Progenitor cell of endocrine pancreas (in vitro differentiated cells): Measurements from ENCODE around the gene PLEKHM1. TPM values are rescaled to one million over a fixed set of nuclear protein-coding genes. Genes with fewer than 3 reads are reported as not detected.

ENCODE experiments used
- DNase-seq: peaks from one replicate; pipeline ENCODE4 v3.0.0; 2021; ENCODE audit warnings: low spot score; ENCODE audit not compliant: unreplicated experiment
- H3K27ac Mint-ChIP-seq: 2 replicates; pipeline ENCODE4 v1.8.0; 2021; ENCODE audit warnings: mild to moderate bottlenecking, moderate library complexity, mixed read lengths
- H3K27me3 Mint-ChIP-seq: 2 replicates; pipeline ENCODE4 v1.8.0; 2021; ENCODE audit warnings: mixed read lengths
- H3K36me3 Mint-ChIP-seq: 2 replicates; pipeline ENCODE4 v1.8.0; 2022; ENCODE audit warnings: mixed read lengths; ENCODE audit not compliant: insufficient read depth
- H3K4me1 Mint-ChIP-seq: 2 replicates; pipeline ENCODE4 v1.8.0; 2021; ENCODE audit warnings: low read depth, mixed read lengths
- H3K4me3 Mint-ChIP-seq: 2 replicates; pipeline ENCODE4 v1.8.0; 2021; ENCODE audit warnings: low read depth, mild to moderate bottlenecking, moderate library complexity, mixed read lengths
- H3K9me3 Mint-ChIP-seq: 2 replicates; pipeline ENCODE4 v1.8.0; 2021; ENCODE audit warnings: low read depth, mixed read lengths
- total RNA-seq: library from RNA; stranded (reverse); gene quantifications from 2 replicates; pipeline ENCODE4 v1.2.1, GENCODE V29; 2021
- TF ChIP-seq, protein P1 (sequence below): fragments of 200-600 bp; sonication (generic); IDR thresholded peaks from one replicate; pipeline ENCODE4 v1.5.0; 2021; ENCODE audit warnings: antibody characterized with exemption, mild to moderate bottlenecking; ENCODE audit not compliant: unreplicated experiment

Gene PLEKHM1
- total RNA-seq, 1 donor from 2014 or later, result 34.5 TPM

DNA sequence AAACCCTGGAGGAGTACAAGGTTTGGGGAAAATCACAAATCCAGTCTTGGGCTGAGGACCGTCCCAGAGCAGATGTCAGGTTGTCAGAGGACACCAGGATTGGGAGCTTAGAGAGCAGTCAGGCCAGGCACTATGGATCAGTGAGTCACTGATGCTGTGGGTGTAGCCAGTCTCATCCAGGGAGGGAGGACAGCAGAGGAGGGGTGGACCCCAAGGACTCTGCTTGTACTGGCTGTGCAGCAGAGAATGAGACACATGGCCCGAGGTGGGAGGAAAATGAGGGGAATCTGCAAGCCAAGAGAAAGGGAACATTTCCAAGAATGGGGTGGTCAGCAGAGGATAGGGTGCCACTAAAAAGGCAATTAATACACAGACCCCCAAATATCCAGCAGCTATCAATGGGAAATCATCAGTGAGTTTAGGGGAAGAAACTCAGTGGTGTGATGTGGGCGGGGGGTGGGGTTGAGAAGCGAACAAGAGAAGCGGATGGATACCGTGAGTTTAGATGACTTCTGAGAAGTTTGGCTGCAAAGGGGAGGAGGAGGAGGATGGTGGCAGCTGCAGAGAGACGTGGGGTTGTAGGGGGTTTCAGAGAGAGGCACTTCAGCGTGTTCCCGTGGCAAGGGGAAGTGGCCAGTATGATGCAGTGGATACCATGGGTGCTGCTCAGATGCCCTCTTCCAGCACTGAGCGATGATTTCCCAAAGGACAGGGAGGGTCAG is 101.8 kb downstream of the PLEKHM1 start:
- H3K9me3 Mint-ChIP-seq, result no peaks in the 10 kb centered on the region
- no peak overlapping the region for H3K27ac Mint-ChIP-seq
- TF ChIP-seq, protein P1, sequence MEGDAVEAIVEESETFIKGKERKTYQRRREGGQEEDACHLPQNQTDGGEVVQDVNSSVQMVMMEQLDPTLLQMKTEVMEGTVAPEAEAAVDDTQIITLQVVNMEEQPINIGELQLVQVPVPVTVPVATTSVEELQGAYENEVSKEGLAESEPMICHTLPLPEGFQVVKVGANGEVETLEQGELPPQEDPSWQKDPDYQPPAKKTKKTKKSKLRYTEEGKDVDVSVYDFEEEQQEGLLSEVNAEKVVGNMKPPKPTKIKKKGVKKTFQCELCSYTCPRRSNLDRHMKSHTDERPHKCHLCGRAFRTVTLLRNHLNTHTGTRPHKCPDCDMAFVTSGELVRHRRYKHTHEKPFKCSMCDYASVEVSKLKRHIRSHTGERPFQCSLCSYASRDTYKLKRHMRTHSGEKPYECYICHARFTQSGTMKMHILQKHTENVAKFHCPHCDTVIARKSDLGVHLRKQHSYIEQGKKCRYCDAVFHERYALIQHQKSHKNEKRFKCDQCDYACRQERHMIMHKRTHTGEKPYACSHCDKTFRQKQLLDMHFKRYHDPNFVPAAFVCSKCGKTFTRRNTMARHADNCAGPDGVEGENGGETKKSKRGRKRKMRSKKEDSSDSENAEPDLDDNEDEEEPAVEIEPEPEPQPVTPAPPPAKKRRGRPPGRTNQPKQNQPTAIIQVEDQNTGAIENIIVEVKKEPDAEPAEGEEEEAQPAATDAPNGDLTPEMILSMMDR, result no peak
- peaks cover 61% of the 10 kb centered on the region for H3K27me3 Mint-ChIP-seq
- DNase-seq, result no peak
- no peaks in the 10 kb centered on the region for H3K4me1 Mint-ChIP-seq
- no peaks in the 10 kb centered on the region for H3K36me3 Mint-ChIP-seq
- H3K4me3 Mint-ChIP-seq, result no peak overlapping the region

DNA sequence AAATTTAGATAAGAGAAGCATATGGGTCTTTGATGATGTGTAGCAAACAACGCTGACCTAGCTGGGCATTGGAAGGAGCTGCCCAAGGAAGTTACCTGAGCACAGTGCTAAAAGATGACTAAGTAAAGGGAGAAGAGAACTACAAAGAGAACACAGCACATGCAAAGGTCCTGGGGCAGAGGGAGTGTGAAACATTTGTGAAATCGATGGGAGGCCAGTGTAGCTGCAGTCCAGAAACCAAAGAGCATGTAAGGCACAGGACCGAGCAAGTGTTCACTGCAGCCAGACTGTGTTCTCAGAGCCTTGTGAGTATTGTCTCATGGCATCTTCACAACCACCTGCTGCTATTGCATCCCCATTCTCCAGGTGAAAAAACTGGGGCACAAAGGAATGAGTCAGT is 102.8 kb downstream of the PLEKHM1 start:
- no peak for DNase-seq
- Mint-ChIP-seq H3K4me3 (no peak overlapping the region), H3K27me3 (peaks cover 61% of the 10 kb centered on the region), H3K4me1 (no peaks in the 10 kb centered on the region), H3K36me3 (no peaks in the 10 kb centered on the region), H3K9me3 (no peaks in the 10 kb centered on the region), H3K27ac (no peak overlapping the region)
- TF ChIP-seq, protein P1, result no peak

DNA sequence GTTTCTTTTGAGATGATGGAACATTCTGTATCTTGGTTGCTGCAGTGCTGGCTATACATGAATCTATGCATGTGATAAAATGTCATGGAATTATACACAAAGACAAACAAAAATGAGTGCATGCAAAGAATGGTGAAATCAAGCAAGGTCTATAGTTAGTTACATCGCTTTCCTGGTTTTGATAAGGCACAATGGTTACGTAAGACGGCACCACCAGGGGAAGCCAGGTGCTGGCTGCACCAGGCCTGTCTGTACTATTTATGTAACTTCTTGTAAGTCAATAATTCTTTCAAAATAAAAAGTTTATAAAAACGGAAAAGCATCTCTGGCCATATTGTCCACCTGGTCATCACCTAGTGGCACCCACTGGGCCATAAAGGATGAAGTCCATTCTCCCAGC is 104.3 kb downstream of the PLEKHM1 start:
- DNase-seq, result no peak
- H3K27me3 Mint-ChIP-seq, result peaks cover 51% of the 10 kb centered on the region
- no peak overlapping the region for H3K27ac Mint-ChIP-seq
- TF ChIP-seq, protein P1, result no peak
- H3K4me1 Mint-ChIP-seq, result no peaks in the 10 kb centered on the region
- H3K9me3 Mint-ChIP-seq, result no peaks in the 10 kb centered on the region
- H3K36me3 Mint-ChIP-seq, result no peaks in the 10 kb centered on the region
- no peak overlapping the region for H3K4me3 Mint-ChIP-seq

Other genes with a start within 250 kb of the PLEKHM1 start
- 0.24 TPM in 1 of 2 replicates, not detected in the other for gene SPATA32, start 228.6 kb downstream of the PLEKHM1 start, total RNA-seq
- gene MAP3K14, start 173.7 kb downstream of the PLEKHM1 start, total RNA-seq, result 7.8 and 8.7 TPM in 2 replicates
- gene ARHGAP27, start 57.9 kb downstream of the PLEKHM1 start, total RNA-seq, result 7.6 and 12.7 TPM in 2 replicates